ENCODE measurements around the gene SH3RF3.
A peak's percentile ranks its signal among the peaks of the same experiment; 100 is the strongest.

SH3RF3 gene

DNA sequence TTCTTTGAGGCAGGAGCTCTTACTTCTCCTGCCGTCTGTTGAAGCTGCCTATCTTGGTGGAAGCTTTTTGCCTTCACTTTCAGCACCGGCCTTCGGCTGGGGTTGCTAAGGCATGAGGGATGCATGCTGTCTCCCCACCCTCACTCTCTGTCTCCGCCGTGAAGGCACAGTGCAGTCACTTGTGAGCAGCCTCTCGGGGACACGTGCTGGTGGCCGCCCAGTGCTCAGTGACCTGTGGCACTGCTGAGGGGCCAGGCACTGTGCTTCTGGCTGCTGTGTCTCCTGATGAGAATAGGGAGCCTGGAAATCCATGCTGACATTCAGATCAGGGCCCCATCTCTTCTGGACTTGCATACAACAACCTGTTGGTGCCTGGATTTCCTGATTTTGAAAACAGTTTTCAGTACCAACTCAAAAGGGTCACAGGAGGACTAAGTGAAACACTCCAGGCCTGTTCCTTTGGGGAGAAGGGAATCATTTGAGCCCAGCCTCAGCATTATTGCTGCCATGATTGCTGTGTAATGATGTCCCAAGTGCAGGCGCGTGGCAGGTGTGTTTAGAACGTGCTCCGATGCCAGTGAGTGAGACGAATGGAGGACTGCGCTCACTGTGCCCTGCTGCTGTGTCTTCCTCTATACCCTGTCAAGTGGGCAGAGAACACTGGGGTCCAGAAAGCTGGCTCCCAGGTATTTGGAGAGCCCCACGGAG lies 266.6 kb downstream of the SH3RF3 start:
- DNase-seq (ENCODE audit: low read depth), result no peak

DNA sequence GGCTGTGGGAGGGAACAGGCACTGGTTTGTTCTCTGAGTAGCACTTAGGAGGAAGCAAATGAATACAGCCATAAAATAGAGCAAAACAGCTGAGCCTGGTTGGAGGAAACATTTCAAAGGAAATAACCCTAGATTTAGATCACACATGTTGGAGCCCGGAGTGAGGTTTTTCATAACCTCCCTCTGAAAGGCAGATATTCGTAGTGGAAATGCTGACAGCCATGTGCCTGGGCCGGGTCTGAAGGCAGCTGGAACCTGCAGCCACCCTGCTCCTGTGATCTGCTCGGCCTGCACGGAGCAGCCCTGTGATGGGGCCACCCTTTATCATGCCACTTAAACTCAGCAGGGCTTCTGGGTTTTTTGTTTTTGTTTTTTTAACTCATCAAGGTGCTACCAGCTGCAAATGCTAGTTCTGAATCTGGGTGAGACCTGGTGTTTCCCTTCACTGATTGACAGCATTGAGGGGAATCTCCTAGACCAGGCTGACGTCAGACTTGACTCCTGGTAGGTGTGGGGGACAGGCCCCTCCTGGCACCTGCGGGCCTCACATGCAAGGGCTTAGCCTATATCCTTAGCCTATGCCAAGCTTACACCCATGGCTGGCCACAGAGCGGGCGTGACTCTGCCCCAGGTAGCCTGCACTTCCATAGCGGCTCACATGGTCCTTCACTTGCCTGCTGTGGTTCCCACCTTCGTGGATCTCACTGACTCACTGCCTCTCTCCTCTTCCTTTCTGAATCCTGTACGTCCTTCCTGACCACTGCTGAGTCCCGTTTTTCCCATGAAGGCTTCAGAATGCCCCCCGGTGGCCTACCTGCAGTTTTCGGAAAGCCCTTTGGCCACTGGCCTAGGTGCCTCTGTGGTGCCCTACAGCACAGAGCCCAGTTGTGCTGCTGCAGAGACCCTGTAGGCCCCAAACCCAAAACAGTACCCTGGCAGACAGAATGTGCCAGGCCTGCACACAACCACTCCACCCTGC lies 267.5 kb downstream of the SH3RF3 start:
- peak; percentile 26 for DNase-seq (ENCODE audit: low read depth)

DNA sequence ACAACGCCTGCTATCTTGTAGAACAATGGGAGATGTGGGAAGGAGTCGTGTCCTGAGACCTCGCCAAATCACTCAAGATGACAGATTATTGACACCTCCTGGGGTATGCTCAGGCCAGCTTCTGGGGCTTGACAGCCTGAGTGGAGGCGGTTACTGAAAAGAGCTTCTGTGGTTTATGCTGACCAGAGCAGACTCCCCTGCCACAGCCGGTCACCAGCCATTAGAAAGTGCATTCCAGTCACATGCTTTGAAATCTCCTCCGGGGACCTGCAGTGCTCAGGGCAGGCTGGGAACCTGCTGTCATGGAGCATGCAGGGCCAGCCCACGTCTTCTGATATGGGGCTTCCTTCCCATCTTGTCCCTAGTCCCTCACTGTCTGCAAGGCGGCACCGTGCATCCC lies 268.9 kb downstream of the SH3RF3 start:
- DNase-seq (ENCODE audit: low read depth), result no peak

DNA sequence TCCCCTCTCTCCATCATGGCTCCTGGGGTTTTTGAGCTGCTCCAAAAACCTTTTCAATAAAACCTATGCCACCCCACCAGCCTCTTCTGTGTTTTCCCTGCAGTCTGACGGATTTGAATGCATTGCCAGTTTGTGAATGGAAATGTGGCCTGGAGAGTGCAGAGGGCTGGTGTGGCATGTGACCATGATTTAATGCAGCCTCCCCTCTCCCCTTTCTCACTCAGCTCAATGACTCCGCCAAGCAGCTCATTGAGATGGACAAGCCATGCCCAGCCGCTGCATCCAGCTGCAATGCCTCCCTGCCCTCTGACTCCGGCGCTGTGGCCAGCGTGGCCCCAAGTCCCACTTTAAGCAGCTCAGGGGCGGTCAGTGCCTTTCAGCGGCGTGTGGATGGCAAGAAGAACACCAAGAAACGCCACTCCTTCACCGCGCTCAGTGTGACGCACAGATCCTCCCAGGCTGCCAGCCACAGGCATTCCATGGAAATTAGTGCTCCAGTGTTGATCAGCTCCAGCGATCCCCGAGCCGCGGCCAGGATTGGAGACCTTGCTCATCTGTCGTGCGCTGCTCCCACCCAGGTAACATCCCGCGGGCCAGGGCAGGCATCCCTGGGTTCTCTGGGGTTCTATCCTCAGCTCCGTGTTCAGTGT lies 269.5 kb downstream of the SH3RF3 start:
- DNase-seq (ENCODE audit: low read depth), result no peak

DNA sequence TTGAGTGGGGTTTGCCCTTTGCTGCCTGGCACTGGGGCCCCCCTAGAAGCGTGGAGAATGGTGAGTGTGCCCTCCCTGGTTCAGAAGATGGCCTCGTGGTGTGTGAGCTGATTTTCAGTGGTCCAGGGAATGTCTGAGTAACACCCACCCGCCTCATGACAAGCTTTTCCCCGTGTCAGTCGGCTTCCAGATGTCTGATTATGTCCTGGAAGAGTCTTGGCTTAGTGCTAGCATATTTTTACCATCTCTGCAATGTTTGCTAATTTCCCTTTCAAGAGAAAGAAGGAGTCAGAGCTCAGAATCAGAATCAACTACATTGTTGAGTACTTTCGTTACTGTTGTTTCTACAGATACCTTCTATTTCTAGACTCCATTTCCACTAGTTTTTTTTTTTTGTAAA lies 270.1 kb downstream of the SH3RF3 start:
- no peak for DNase-seq (ENCODE audit: low read depth)

DNA sequence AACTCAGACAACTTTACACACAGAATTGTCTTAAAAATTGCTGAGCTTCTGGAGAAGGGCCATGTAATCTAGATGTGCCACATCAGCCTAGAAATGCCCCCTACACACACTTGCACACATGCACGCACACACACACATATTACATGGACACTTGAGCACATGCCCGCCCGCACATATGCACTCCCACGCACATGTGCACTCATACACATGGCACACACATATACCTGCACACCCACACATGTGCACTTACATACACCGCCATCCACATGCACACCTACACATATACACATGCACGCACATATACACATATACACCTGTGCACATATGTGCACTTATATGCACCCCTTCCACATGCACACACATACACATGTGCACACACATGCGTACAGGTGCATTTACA lies 271.1 kb downstream of the SH3RF3 start:
- DNase-seq (ENCODE audit: low read depth), result no peak

DNA sequence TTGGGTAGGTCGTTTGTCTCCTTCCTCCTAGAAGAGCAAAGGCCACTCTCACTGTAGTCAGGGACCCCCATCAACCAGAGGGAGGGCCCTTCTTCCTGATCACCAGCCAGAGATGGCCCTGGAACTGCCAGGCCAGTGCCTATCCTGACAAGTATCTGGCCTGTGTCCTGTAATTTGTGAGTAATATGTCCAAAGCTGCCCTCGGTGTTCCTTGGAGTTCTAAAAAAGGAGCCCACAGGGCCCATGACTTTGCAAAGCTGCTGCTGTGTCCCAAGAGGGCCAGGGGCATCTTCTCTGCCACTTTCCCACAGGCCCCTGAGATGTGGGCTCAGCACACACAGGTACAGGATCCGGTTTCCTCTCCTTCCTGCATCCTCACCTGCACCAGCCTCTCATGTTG lies 272.4 kb downstream of the SH3RF3 start:
- no peak for DNase-seq (ENCODE audit: low read depth)

DNA sequence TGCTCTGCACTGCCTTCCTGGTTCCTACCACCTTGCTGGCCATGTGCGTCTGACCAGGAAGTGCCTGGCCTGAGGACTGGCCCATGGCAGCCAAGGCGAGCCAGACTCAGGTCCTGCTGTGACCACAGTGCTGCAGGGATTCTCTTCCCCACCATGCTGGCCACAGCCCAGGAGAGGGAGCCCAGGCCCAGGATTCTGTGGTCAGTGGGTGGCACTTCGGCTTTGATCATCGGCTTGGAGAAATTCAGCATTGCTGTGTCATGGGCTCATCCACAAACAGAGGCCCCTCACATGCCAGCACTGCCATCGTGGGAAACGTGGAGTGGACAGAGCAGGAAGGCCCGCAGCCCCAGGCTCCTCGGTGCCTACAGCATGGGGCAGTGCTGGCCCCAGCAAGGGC lies 273.2 kb downstream of the SH3RF3 start:
- DNase-seq (ENCODE audit: low read depth), result no peak

DNA sequence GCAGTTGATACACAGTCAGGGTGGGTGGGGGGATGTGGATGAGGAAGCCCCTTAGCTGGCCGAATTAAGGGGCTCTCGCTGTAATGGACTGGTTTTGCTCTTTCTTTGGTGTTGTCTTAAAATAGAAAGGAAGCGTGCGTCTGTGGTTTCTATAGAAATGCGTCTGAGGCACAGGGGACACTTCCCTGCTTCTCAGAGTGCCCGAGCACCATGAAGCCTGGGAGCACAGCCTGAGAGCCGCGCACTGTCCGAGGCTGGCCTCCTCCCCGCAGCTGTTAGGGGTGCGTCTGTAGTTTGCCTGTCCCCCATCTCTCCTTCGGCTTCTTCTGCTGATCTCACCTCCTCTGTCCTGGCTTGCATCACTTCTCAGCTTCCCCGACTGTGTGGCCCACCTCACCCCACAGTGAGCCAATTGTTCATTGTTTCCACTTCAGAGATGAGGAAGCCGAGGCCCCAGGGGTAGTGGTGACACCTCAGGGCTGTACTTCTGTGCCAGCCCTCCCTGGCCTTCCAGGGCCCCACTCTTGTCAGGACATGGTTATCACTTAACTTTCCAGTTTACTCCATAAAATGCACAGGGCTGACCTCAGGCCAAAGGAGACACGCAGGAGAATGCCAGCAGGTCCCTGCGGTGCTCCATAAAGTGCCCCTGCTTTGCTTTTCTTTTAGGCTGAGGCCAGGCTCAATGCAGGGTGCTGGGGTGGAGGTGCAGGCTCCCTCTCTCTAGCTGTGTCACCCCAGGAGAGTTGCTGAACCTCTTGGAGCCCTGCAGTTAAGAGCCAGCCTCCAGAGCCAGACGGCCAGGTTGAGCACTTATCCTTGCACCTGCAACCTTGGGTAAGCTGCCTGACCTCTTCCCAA lies 274.2 kb downstream of the SH3RF3 start:
- DNase-seq (ENCODE audit: low read depth), result no peak

DNA sequence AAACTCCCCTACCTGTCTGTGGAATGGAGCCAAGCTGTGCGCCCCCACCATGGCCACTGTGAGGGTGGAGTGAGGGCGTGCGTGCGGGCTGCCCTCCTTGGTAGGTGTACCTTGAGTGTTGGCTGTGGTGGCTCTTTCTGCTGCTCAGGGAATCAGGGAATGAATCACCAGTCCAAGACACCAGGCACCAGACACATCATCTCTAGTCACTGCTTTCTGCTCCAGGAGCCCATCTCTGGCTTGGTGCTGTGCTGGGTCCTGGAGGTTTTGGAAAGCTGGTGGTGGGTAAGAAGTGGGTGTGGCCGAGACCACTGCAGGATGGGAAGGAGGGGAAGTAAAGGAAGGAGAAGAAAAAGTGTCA lies 274.8 kb downstream of the SH3RF3 start:
- no peak for DNase-seq (ENCODE audit: low read depth)

DNA sequence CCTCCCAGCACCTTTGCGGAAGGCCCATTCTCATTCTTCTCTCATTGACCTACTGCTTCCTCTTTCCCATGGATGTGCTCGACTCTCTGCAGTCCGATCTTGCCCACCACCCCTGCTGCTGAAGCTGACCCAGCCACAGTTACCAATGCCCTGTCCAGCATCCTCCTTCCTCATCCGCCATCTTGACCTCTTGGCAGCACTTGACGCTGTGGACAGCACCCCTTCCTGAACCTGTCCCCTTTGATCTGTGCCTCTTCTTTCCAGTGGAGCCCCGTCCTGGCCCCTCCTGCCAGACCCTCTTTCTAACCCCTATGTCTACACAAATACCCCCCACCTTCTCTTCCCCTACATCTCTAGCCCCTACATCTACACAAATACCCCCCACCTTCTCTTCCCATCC lies 275.7 kb downstream of the SH3RF3 start:
- DNase-seq (ENCODE audit: low read depth), result no peak

DNA sequence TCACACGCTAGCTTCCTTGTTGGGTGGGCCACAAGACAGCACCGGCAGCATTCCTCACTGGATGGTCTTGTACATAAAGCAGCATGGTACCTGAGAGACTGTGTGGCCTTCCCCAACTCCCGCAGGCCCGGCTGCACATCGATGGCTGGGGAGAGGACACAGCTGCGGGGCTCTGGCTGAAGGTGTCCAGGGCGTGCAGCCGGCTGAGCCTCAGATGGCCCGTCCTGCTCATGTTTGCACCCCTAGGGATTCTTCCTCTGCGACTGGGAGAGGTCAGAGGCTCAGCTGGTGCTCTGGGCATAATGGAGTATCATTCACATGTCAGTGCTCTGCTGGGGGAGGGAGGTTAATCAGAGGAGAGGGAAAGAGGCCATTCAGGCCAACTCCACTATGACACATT lies 276.9 kb downstream of the SH3RF3 start:
- DNase-seq (ENCODE audit: low read depth), result no peak

DNA sequence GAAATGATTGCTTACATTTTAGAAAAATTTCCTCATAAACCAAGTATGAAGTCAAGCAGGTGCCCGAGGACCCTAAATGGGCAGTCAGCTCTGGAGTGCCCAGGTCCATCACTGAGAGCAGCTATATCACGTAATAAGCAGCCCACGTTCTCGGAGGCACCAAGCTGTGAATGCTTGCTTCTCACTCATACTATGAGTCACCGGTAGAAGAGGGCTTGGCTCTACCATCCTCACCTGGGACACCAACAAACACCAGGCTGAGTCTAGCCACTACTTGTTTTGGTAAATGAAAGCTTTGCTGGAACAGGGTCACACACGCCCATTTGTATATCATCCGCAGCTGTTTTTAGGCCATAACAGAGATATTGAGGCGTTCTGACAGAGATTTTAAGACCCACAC lies 277.3 kb downstream of the SH3RF3 start:
- no peak for DNase-seq (ENCODE audit: low read depth)

DNA sequence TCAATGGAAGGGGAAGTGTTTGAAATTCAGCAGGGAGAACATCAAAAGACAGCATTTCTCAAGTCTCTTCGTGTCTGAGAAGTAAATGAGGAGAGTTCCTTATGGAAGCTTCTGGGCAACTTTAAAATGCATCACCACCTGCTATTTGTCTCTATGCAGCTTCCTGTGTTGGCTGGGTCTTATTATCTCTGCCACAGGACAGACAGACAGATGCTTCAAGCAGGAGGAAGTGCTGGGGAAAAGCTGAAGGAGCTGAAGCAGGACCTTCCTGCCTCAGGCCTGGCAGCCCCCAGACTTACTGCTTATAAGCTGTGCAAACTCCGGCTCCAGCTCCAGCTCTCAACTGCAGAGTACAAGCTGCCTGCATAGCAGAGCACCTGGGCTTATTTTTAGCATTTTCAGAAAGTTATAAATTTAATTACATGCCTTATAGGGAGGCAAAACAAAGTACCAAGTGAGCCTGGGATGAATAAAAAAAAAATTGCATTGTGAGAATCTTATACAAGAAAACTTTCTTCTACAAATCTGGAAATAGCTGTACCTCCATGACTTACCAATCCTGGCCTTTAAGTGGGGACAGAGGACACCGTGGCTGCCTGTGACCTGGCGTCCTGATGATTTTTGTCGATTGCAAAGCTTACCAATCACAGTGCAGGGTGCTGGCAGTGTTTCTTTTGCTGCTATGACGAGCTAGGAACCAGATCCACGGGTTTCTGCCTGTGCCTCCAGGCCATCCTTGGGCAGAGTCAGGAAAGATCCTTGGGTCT lies 278.5 kb downstream of the SH3RF3 start:
- DNase-seq (ENCODE audit: low read depth), result no peak

DNA sequence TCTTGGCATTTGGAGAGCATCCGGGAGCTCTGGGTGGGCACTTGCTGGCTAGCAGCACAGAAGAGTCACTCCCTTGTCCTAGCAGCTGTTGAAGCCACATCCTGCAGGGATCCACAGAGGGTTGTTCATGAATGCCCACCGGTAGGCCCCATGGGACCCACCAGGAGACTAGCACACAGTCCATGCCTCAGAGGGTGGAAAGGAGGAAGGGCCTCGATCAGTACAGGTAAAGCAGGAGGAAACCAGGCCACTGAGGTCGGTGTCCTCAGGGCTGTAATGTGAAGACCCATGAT lies 279.0 kb downstream of the SH3RF3 start:
- no peak for DNase-seq (ENCODE audit: low read depth)

DNA sequence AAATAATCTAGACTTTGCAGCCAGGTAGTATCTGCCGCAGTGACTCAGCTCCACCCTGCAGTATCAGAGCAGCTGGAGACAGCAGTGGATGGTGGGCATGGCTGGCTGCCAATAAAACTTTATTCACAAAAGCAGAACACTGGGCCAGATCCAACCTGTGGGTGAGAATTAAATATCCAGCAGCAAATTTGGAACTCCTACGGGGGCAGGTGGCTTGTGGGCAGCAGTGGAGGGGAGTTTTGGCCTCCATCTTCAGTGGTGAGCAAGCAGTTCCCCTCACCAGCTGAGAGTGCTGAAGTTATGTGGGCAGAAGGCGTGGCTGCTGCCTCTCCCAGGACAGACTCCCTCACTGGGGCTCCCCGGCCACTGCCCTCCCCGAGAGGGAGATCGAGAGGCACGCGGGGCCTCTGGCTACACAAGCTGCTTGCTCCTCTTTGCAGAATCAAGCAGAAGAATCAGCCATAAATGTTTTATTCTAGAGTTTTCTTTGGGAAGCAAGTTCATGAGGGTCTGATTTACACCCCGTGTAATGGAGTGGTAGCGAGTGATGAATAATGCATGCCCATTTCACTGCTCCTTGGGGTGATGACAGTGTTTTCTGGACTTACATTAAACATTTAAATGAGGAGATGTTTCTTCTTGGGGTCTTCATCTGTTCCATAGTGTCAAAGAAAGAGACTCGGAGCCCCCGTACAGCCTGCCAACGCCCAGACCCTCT lies 280.5 kb downstream of the SH3RF3 start:
- peak; percentile 31 for DNase-seq (ENCODE audit: low read depth)

DNA sequence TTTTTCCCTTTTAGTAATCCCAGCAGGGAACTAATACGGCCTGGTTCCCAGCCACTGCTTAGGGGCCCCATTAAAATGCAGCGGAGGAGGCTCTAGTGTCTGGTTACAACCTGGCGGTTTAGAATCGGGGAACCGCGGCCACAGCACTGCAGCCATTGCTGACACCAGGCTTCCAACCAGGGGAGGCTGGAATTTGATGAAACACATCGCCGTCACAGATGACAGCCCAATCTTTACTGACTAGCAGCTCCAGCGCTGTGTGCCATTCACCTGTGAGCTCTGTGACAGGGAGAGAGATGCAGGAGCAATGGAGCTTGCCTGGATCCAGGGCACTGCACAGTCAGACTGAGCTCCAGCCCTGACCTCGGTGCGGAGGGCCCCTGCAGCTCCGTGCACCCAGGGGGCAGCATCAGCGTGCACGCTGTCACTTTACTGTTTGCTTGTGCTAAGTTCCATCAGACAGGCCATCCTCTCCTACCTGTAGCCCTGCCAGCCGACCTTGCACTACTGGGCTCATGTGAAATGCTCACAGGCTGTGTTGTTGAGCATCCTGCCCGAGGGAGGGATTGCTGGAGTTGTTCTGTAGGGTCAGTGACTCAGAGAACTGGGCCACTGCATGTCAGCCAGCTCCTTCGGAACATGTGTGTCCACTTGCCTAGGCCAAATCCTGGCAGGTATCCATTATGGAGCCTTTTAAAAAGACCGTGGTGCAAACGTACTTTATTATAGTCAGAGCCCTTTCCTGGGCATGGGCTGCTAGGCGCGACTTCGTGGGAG lies 281.2 kb downstream of the SH3RF3 start:
- DNase-seq (ENCODE audit: low read depth), result no peak

DNA sequence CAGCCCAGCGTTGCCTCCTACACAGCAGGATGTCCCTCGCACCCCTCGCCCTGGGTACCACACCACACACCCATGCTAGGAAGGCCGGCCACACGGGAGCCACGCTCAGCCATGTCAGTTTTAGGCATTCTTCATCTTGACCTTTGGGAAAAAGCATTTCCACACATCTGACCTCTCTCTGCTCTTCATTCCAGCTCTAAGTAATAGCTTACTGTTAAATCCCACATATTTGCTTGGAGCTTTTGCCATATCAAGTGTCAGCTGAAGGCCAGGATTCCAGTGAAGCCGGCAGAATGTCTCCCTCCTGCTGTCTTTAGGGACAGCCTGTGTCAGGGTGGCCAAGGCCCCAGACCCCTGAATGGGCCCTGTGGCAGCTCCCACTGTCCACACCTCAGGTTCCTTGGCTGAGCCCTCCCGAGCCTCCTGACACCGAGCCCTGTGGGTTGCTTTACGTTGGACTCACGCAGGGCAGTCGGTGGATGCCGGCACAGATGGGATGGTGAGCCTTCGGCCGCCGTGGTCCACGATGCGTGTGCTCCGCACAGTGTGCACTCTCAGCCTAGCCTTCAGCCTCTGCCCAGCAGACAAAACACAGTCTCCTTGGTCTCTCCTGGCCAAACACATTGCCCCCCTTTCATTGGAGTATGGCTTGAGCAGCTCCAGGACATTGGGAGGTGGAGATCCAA lies 282.8 kb downstream of the SH3RF3 start:
- no peak for DNase-seq (ENCODE audit: low read depth)

DNA sequence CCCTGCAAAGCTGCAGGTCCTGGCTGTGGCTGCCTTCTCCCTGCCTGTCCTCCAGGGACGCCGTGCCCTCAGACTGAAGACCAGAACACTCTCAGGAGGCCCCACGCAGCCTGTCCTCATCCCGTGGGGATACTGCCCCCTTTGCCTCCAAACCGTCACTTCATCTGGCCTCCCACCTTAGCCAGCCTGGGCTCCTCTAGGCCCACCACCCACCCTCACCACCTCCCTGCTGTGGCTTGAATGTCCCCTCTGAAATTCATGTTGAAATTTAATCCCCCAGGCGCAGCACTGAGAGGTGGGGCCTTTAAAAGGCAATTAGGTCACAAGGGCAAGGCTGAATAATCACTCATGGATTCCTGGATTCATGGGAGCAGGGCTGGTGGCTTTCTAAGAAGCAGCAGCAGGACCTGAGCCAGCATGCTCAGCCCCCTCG lies 286.6 kb downstream of the SH3RF3 start:
- no peak for DNase-seq (ENCODE audit: low read depth)

Data from amniotic epithelial cell (primary cell).